Placental pericyte (primary cell): Measurements from ENCODE around the gene CEP152. TPM values are rescaled to one million over a fixed set of nuclear protein-coding genes. Genes with fewer than 3 reads are reported as not detected.

Experiments used
- total RNA-seq: library from RNA; depleted of rRNA; stranded (reverse); fragments of >200 nt; gene quantifications from 2 replicates; pipeline ENCODE4 v1.2.3, GENCODE V29; 2012

CEP152 gene, protein sequence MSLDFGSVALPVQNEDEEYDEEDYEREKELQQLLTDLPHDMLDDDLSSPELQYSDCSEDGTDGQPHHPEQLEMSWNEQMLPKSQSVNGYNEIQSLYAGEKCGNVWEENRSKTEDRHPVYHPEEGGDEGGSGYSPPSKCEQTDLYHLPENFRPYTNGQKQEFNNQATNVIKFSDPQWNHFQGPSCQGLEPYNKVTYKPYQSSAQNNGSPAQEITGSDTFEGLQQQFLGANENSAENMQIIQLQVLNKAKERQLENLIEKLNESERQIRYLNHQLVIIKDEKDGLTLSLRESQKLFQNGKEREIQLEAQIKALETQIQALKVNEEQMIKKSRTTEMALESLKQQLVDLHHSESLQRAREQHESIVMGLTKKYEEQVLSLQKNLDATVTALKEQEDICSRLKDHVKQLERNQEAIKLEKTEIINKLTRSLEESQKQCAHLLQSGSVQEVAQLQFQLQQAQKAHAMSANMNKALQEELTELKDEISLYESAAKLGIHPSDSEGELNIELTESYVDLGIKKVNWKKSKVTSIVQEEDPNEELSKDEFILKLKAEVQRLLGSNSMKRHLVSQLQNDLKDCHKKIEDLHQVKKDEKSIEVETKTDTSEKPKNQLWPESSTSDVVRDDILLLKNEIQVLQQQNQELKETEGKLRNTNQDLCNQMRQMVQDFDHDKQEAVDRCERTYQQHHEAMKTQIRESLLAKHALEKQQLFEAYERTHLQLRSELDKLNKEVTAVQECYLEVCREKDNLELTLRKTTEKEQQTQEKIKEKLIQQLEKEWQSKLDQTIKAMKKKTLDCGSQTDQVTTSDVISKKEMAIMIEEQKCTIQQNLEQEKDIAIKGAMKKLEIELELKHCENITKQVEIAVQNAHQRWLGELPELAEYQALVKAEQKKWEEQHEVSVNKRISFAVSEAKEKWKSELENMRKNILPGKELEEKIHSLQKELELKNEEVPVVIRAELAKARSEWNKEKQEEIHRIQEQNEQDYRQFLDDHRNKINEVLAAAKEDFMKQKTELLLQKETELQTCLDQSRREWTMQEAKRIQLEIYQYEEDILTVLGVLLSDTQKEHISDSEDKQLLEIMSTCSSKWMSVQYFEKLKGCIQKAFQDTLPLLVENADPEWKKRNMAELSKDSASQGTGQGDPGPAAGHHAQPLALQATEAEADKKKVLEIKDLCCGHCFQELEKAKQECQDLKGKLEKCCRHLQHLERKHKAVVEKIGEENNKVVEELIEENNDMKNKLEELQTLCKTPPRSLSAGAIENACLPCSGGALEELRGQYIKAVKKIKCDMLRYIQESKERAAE (N-terminal part only)
- total RNA-seq, result 5.0 and 9.0 TPM in 2 replicates

DNA sequence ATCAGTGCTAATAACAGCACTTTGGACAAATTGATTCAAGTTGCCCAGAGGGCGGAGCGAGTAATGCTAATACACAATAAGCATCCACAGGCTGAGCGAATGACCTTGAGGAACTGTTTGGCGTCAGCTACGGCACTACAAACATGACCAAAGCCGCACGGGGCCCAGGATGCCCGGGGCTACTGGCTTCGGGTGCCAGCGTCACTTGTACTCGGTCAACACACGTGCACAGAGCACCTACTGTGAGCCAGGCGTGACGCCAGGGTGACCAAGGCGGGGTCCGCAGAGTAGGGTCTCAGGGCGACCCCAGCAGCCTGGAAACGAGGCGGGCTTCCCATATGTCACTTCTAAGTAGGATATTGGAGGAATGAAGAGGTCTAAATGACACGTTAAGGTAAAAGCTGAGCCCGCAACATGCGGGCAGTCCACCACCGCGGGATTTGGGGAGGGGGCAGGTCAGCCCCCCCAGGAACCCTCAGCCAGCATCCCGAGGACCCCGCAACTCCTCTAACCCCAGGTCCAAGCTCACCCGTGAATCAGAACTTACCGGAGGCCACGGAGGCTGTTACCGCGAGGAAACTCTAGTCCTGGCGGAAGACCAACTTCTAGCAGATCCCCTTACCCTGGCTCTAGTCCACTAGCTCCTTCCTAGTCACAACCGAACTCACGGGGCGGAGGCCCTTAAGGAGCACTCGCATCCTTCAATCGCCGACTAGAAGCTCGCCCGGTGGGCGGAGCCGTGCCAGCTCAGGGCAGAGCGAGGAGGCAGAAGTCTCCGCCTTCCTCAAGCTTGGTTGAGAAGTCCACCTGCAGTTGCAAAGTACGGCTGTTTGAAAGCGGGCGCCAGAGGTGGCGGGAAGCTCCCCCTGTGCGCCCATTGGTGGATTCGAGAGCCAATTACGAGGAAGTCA lies at the start of gene CEP152:
CEP152 (minus strand) TSS at position 656 of the 911 bp plus-strand sequence. CDS start 5,420 bp downstream, outside the sequence.

Other genes with a start within 250 kb of the CEP152 start
- gene FBN1, start 165.4 kb downstream of the CEP152 start, total RNA-seq, result 499 and 721 TPM in 2 replicates
- 314 and 429 TPM in 2 replicates for gene EID1, start 67.1 kb upstream of the CEP152 start, total RNA-seq
- gene SHC4, start 152.8 kb upstream of the CEP152 start, total RNA-seq, result 2.8 and 4.0 TPM in 2 replicates
- gene SECISBP2L, start 235.4 kb upstream of the CEP152 start, total RNA-seq, result 24.9 and 46.7 TPM in 2 replicates